Calu3 (cell line): ENCODE results near the gene AGBL1. TPM values are rescaled to one million over a fixed set of nuclear protein-coding genes. Genes with fewer than 3 reads are reported as not detected.

Experiments used
- BruUV-seq: library from RNA; stranded (reverse); fragments of 400-500 nt; replicated peaks from 2 replicates; lab custom pipeline; 2021; lab: Mats Ljungman, UMichigan
- CTCF ChIA-PET: fragments of 300-600 bp; sonication (Branson Sonifier 250); formaldehyde crosslinking; loops from one replicate; lab custom pipeline; 2022; ENCODE audit warnings: antibody characterized with exemption; lab: Charles Lee
- DNase-seq: peaks from one replicate; pipeline ENCODE4 v3.0.0; 2022
- H3K27ac Mint-ChIP-seq: one replicate; pipeline ENCODE4 v1.8.0; 2022; ENCODE audit warnings: mixed read lengths; ENCODE audit not compliant: unreplicated experiment
- H3K27me3 Mint-ChIP-seq: one replicate; pipeline ENCODE4 v1.8.0; 2022; ENCODE audit warnings: mixed read lengths; ENCODE audit not compliant: unreplicated experiment
- H3K36me3 Mint-ChIP-seq: one replicate; pipeline ENCODE4 v1.8.0; 2022; ENCODE audit warnings: mild to moderate bottlenecking, moderate library complexity, mixed read lengths; ENCODE audit not compliant: insufficient read depth, unreplicated experiment
- H3K4me1 Mint-ChIP-seq: one replicate; pipeline ENCODE4 v1.8.0; 2022; ENCODE audit warnings: mild to moderate bottlenecking, low read depth, mixed read lengths; ENCODE audit not compliant: unreplicated experiment
- H3K4me3 Mint-ChIP-seq: one replicate; pipeline ENCODE4 v1.8.0; 2022; ENCODE audit warnings: mild to moderate bottlenecking, low read depth, moderate library complexity, mixed read lengths; ENCODE audit not compliant: unreplicated experiment
- H3K9me3 Mint-ChIP-seq: one replicate; pipeline ENCODE4 v1.8.0; 2022; ENCODE audit warnings: low read depth, mixed read lengths; ENCODE audit not compliant: unreplicated experiment
- intact Hi-C: fragments of 100-400 bp; cut with micrococcal nuclease; formaldehyde crosslinking; loops from one replicate; pipeline ENCODE4 v1.10.0; 2022; ENCODE audit not compliant: unreplicated experiment
- total RNA-seq: library from RNA; stranded (reverse); gene quantifications from 2 replicates; pipeline ENCODE4 v1.2.3, GENCODE V29; 2022
- TF ChIP-seq, protein P1 (sequence below): fragments of 200-600 bp; IDR thresholded peaks from one replicate; pipeline ENCODE4 v1.8.0; 2022; ENCODE audit warnings: antibody characterized with exemption; ENCODE audit not compliant: unreplicated experiment

Gene AGBL1
- total RNA-seq, 1 experiment from 2014 or later, result not detected

DNA sequence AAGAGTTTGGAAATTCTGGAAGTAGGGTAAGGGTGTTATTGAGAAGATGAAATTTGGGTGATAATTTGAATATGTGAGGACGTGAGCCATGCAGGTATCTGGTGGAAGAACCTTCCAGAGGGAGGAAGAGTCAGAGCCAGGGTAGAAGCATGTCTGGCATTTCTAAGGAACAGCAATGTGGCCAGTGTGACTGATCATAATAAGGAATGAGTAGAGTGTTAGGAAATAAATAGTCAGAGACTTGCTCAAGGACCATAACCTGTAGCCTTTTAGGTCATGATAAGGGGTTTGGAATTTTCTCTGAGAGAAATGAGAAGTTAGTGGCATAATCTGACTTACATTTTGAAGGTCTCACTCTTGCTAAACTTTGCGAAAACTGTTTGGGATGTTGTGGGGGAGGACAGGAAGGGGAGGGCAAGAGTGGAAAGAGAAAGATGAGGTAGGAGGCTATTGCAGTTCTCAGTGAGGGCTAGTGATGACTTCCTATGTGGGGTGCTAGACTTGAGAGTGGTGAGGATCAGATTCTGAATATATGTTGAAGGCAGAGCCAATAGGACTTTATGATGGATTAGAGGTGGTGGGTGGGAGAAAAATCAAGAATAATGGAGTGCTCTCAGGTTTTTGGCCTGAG is 568.3 kb downstream of the AGBL1 start:
- Mint-ChIP-seq H3K9me3 (peaks cover 2% of the 10 kb centered on the region), H3K27ac (no peak overlapping the region), H3K36me3 (no peaks in the 10 kb centered on the region), H3K4me1 (no peaks in the 10 kb centered on the region), H3K4me3 (no peak overlapping the region), H3K27me3 (no peaks in the 10 kb centered on the region)
- no TSS peak for BruUV-seq
- intact Hi-C loops, result no loop called here
- TF ChIP-seq, protein P1, sequence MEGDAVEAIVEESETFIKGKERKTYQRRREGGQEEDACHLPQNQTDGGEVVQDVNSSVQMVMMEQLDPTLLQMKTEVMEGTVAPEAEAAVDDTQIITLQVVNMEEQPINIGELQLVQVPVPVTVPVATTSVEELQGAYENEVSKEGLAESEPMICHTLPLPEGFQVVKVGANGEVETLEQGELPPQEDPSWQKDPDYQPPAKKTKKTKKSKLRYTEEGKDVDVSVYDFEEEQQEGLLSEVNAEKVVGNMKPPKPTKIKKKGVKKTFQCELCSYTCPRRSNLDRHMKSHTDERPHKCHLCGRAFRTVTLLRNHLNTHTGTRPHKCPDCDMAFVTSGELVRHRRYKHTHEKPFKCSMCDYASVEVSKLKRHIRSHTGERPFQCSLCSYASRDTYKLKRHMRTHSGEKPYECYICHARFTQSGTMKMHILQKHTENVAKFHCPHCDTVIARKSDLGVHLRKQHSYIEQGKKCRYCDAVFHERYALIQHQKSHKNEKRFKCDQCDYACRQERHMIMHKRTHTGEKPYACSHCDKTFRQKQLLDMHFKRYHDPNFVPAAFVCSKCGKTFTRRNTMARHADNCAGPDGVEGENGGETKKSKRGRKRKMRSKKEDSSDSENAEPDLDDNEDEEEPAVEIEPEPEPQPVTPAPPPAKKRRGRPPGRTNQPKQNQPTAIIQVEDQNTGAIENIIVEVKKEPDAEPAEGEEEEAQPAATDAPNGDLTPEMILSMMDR, result no peak
- CTCF ChIA-PET, result no interaction called here
- no peak for DNase-seq

- CTCF ChIA-PET, result no interaction called here
- Mint-ChIP-seq H3K4me1 (no peaks in the 10 kb centered on the region), H3K27ac (no peak overlapping the region), H3K9me3 (peaks cover 5% of the 10 kb centered on the region), H3K27me3 (no peaks in the 10 kb centered on the region), H3K36me3 (no peaks in the 10 kb centered on the region), H3K4me3 (no peak overlapping the region)
- TF ChIP-seq, protein P1, result no peak
- no TSS peak for BruUV-seq
- no peak for DNase-seq
- intact Hi-C loops, result no loop called here
Measured at GRCh38 chr15:86649277-86649676, 569.6 kb downstream of the AGBL1 start.

GRCh38 chr15:86650094-86650493 is 570.4 kb downstream of the AGBL1 start:
- Mint-ChIP-seq H3K27ac (no peak overlapping the region), H3K4me3 (no peak overlapping the region), H3K36me3 (no peaks in the 10 kb centered on the region), H3K4me1 (no peaks in the 10 kb centered on the region), H3K9me3 (peaks cover 5% of the 10 kb centered on the region), H3K27me3 (no peaks in the 10 kb centered on the region)
- CTCF ChIA-PET, result no interaction called here
- no TSS peak for BruUV-seq
- no peak for DNase-seq
- intact Hi-C loops, result no loop called here
- TF ChIP-seq, protein P1, result no peak

GRCh38 chr15:86653344-86654197 is 573.9 kb downstream of the AGBL1 start:
- H3K27ac Mint-ChIP-seq, result no peak overlapping the region
- DNase-seq, result no peak

More at GRCh38 chr15:86653344-86654197, 573.9 kb downstream of the AGBL1 start:
- no TSS peak for BruUV-seq
- CTCF ChIA-PET, result no interaction called here
- Mint-ChIP-seq H3K4me1 (no peaks in the 10 kb centered on the region), H3K36me3 (no peaks in the 10 kb centered on the region), H3K4me3 (no peak overlapping the region), H3K27me3 (no peaks in the 10 kb centered on the region), H3K9me3 (peaks cover 14% of the 10 kb centered on the region)
- TF ChIP-seq, protein P1, result no peak
- intact Hi-C loops, result no loop called here
